Measurements from ENCODE around the gene GGACT. TPM values are rescaled to one million over a fixed set of nuclear protein-coding genes. Genes with fewer than 3 reads are reported as not detected.

GGACT gene
- total and polyA plus RNA-seq, 12 donors, result 1.8 to 16.0 (median 10.2) TPM

GRCh38 chr13:100483139-100483538, 105.5 kb downstream of the GGACT start:
- intact Hi-C loops (cut with DNase I), result no loop called here
- WGBS, 4 donors, result 88 to 89% (median 88%) methylated on average over 6 of the region's 6 CpGs
- TF ChIP-seq CTCF (IDR thresholded peaks at IDR 0.05) (no peak), POLR2A (IDR thresholded peaks at IDR 0.05) (no peak)
- H3K9me3 ChIP-seq (replicated peaks in 1 of 3), result no peaks in the 10 kb centered on the region
- no peak for DNase-seq
- no peaks in the 10 kb centered on the region for H3K4me1 ChIP-seq (replicated peaks in 1 of 2)
- H3K27me3 ChIP-seq, result no peaks in the 10 kb centered on the region
- H3K36me3 ChIP-seq (replicated peaks in 1 of 2), result no peaks in the 10 kb centered on the region
- H3K27ac ChIP-seq, result no peak overlapping the region
- H3K4me3 ChIP-seq, result no peak overlapping the region

GRCh38 chr13:100480676-100481075, 107.9 kb downstream of the GGACT start:
- H3K36me3 ChIP-seq (replicated peaks in 1 of 2), result no peaks in the 10 kb centered on the region
- WGBS, 4 donors, result 89 to 95% (median 91%) methylated on average over 9 of the region's 9 CpGs
- H3K4me3 ChIP-seq, result no peak overlapping the region
- H3K27ac ChIP-seq, result no peak overlapping the region
- intact Hi-C loops (cut with DNase I), result no loop called here
- no peaks in the 10 kb centered on the region for H3K9me3 ChIP-seq (replicated peaks in 1 of 3)
- DNase-seq, result no peak
- H3K4me1 ChIP-seq (replicated peaks in 1 of 2), result no peaks in the 10 kb centered on the region
- no peak for TF ChIP-seq CTCF (IDR thresholded peaks at IDR 0.05)
- no peak for TF ChIP-seq POLR2A (IDR thresholded peaks at IDR 0.05)
- no peaks in the 10 kb centered on the region for H3K27me3 ChIP-seq

Other genes starting within 250 kb of the GGACT start
- gene TMTC4, start 86.0 kb upstream of the GGACT start, total RNA-seq, result 10 to 100 TPM in 5 of 9 donors, 1 to 10 TPM in 4; 6.7 to 14.7 (median 10.0) TPM
- gene TMTC4, start 86.0 kb upstream of the GGACT start, polyA plus RNA-seq, result 1 to 10 TPM; 3.9 to 6.6 (median 4.7) TPM

Data from adrenal gland (tissue), 12 donors.